GM12864 (cell line): Measurements from ENCODE around the gene PREX1.
"Not testable (repeated sequence)": the region's sequence is repeated elsewhere in the genome, so short reads cannot be mapped to it uniquely, and the experiment has no call there.

Experiments used
- DNase-seq: peaks from one replicate; pipeline ENCODE4 v3.0.0-alpha.2; 2011; ENCODE audit warnings: low read depth
- H3K4me3 ChIP-seq: 2 replicates; pipeline ENCODE4 v1.5.1; 2011; ENCODE audit warnings: mild to moderate bottlenecking, low read depth, low read length, control low read depth
- CTCF ChIP-seq: IDR thresholded peaks from 2 replicates; pipeline ENCODE4 v1.5.1; 2011; ENCODE audit warnings: low read depth, mild to moderate bottlenecking, moderate library complexity, low read length, control low read depth, inconsistent platforms; ENCODE audit errors: missing control alignments

The PREX1 gene

GRCh38 chr20:48760403-48760983, 67.3 kb downstream of the PREX1 start:
- H3K4me3 ChIP-seq, result no peak overlapping the region; the same call in 1 of the 2 replicates
- no peak for TF ChIP-seq CTCF
- DNase-seq, result no peak

DNA sequence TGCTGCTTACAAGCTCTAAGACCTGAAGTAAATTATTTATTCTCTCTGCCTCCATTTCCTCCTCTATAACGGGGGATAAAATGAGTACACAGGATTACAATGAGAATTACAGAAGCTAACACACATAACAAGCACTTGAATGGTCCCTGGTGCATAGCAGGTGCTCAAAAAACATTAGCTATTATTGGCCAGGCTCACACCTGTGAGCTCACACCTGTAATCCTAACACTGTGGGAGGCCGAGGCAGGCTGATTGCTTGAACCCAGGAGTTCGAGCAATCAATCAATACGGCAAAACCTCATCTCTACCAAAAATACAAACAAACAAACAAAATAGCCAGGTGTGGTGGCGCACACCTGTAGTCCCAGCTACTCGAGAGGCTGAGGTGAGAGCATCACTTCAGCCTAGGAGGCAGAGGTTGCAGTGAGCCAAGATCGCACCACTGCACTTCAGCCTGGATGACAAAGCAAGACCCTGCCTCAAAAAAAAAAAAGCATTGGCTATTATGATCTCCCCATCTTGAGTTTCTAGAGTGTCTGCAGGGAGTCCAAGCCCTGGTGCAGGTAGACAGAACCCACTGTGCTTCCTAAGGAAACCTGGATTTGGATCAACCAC, 68.1 kb downstream of the PREX1 start:
- DNase-seq, result no peak
- H3K4me3 ChIP-seq, result no peak overlapping the region
- no peak for TF ChIP-seq CTCF

GRCh38 chr20:48758206-48758820, 69.5 kb downstream of the PREX1 start:
- no peak for TF ChIP-seq CTCF
- DNase-seq, result no peak
- no peak overlapping the region for H3K4me3 ChIP-seq

- not testable (repeated sequence) for DNase-seq, H3K4me3 ChIP-seq
Measured at GRCh38 chr20:48756774-48757173, 71.0 kb downstream of the PREX1 start.

DNA sequence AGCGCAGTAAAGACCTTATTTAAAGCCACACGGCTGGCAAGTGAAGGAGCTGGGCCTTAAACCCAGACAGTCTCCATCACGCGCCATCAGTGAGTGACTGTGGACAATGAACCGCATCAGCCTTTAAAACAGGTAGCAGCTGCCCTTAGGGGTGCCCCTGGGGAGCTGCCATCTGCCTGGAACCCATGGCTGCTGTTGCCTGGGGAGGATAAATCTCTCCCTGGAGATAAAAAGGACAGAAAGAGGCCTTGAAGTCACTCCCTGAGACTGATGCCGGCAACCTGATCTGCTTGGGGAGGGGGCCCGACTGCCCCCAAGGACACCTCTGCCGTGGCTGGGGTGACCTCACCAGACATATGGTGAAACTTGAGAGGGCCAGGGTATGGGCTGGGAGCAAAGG, 73.5 kb downstream of the PREX1 start:
- H3K4me3 ChIP-seq, result no peak overlapping the region
- no peak for DNase-seq
- TF ChIP-seq CTCF, result no peak

DNA sequence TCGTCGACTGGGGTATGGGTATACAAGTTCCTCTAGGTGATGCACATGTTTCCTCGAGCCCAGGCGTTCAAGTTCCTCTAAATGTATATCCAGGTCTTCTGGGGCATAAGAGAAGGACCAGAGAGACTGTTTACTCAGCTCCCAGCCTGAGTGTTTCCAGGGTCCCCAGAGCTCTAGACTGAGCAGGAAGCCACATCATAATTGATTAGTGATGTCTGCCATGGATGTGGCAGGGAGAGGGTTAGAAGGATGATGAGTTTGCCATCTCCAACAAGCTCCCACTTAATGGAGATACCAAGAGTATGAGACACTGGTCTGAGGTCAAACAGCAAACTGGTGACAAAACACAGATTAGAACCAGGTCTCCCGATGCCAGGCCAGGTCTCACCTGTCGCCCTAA, 74.8 kb downstream of the PREX1 start:
- no peak overlapping the region for H3K4me3 ChIP-seq
- TF ChIP-seq CTCF, result no peak
- no peak for DNase-seq

DNA sequence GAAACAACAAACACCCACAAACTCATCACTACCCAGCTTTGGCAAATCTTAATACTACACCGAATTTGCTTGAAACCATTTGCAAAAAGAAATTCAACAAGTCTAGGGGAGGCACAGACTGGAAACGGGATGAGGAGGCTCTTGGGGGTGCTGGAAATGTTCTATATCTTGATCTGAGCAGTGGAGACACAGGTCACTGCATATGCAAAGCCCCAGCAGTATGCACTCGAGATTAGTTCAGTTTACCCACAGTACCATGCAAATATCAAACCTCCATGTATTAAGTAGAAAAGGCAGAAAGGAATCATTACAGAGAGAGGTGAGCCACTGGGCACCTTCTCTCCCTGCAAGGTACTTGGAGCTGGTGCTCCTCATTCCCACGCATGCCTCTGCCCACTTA, 75.9 kb downstream of the PREX1 start:
- no peak for TF ChIP-seq CTCF
- DNase-seq, result no peak
- H3K4me3 ChIP-seq, result no peak overlapping the region
